ENCODE measurements around the gene DNHD1.
A peak's percentile ranks its signal among the peaks of the same experiment; 100 is the strongest.

DNHD1 gene, protein sequence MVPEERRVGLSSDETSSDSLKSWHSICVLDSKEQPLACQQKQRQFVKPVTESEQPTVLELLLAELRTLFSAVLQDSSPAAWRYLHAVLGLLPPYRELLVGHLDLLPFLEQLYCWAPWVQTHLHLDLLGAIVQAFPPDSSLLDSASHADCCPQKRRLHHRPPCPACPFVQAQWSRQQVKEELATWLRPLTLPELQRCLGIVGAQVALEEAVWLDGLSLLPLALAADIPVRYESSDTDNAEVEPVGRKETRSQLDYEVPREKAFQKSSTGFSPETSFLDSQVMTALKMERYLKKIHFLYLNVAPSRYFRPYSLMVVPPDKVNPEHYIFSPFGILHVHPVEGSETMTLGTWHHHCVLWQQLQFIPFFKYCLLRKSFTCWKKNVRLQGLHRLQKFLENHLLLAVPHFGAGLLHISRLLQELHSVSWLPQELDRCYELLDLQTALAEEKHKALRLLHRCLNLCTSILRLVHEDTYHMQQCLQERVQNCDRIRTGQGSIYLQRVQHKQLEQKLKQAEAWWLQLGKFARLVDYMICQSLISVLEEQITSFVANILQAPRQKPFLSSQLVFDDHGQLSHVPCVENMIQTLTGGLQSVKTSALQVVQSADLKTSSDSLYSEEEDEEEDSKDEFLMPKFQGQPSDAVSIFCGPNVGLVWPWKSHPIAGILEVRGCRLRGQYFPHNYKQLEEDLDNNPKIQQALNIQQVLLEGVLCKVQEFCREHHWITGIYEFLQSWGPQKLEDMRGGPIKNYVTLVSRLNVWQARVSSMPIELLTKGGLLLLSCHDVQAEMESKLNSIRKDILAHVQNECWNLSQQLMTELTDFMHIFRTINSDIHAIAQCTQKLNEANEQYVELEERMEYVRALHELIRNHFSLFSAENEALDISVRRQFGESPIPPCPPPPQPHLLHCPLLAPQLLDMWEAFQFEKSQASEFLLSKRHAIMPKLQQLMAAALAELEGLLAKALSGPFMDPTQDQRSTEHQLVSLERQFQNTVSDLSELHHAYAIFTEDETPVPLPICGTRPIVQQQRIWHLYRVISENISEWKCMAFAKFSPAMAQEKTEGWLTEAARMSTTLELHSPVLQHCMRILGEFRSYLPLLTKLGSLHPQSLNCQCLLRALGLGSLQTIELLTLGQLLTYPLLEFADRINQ (N-terminal part only)

DNA sequence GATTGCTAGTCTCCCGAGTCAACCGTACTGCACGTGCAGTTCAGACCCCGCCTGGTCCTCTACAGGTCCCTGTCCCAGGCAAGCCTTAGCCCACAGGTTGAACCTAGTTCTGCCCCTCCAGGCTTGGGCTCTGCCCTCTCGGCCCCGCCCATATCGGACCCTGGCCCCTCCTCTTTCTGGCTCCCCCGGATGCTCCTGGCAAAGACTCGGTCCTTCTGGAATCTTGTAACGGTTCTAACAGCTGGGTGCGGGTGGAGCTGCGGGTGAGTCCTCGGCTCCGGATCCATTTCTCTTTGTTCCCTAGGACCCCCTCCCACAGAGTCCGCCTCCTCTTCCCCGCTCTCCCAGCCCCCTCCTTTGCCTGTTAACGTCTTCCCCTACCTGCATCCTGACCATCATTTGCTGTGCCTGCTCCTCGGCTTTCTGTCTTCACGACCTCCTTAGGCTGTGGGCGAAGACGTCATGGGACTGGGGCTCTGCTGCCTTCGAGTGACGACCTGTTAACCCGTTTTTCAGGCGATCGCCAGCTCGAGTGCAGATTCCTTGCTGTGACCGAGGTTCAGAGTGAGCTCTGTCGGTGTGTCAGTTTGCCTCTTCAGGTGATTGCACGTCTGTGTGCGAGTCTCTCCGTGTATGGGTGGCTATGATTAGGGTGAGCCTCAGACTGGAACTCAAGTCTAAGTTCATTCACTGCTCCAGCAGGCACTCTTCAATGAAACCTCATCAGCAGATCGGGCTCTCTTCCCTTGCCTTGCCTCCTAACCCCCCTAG is at the start of gene DNHD1:
DNHD1 (plus strand) TSS at position 212 of the 771 bp plus-strand sequence. CDS start 936 bp downstream, outside the sequence.
- DNase-seq (ENCODE audit: low spot score), result no peak

DNA sequence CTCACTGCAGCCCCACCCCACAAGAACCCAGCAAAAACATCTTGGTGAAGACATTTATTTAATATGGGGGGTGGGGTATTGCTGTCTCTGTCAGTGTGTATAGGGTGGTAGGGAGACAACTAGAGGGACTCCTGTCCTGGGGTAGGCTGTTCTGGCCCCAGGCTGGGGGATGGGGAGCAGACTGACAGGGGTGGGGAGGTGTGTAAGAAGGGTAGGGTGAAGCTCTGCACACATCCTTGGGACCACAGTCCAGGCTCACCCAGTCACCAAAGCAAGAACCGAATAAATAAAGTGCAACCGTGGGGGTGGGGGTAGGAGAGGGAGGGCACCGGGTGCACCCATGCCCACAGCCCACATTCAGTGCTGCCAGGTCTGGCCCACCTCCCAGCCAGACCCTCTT is 48.5 kb upstream of the DNHD1 start:
- DNase-seq (ENCODE audit: low spot score), result no peak

DNA sequence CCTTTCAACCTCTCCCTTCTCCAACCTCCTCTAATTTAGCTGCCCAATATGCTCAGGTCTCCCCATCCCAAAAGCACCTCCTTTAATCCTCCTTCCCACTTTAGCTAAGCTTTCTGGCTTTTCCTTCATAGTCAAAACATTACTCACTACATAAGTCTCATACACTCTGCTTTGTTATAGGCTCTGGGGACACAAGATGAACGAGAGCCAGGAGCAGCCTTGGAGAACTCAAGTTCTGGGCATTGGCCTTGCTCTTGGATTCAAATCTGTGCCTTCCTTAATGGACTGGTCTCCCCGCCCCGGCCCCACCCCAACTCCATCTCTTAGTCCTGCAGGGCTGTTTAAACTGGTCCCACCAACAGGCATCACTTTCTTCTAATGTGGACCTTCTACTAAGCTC is 44.9 kb upstream of the DNHD1 start:
- DNase-seq (ENCODE audit: low spot score), result no peak

DNA sequence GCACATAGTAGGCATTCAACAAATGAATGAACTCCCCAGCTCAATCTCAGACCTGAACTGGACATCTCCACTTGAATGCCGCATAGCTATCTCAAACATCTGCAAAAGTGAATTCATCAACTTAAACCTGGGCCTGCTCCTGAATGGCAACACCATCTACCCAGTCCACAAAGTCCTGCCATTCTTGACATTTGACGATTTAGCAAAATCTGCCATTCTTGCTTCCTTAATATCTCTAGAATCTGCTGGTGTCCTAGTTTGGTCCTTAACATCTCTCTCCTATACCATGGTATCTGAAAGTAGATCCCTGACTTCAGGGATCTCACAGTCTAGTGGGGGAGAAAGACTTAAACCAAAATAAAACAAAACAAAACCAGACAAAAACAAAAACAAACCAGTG is 43.9 kb upstream of the DNHD1 start:
- no peak for DNase-seq (ENCODE audit: low spot score)

DNA sequence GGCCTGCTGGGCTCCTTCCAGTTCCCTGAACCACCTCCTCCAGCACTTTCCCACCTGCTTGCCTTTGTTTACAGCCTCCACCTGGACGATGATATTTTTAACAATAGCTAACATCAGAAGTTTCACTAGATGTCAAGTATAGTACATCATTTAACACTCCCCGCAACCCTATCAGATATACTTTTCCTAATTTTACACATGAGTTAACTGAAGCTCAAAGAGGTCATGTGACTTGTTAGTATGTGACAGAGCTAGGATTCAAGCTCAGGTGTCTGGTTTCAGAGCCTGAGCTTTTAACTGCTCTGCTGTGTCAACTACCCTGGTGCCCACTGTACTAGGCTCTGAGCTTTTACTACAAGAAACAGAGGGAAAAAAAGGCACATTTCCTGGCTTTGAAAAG is 42.0 kb upstream of the DNHD1 start:
- DNase-seq (ENCODE audit: low spot score), result no peak

DNA sequence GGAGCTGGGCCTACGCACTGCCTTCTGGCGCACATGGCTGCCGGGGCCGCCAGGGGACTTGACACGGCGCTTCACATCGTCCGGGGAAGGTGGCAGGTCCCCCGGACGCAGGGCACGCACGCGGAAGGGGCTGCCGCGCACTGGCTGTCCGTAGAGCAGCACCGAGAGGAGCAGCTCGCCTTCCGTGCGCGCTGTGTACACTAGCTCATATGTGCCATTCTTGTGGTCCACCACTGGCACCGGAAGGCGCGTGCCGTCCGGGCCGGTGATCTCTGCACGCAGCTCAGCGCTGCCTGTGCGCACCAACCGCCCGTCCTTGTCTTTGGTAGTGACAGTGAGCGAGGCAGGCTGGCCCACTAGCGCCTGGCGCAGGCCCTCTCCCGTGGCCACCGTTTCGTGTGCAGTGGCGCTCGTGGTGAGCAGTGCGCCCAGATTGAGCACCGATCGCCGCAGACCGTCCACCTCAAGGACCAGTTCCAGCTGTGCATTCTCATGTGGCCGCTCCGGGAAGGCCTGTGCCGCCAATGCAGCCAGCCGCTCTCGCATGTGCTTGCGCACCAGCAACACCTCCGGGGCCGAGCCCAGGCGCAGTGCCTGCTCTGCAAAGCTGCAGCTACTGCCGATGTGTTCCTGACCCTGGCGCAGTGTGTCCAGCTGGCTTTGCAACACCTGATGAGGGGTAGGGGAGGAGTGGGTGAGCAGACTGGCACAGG is 40.6 kb upstream of the DNHD1 start:
- no peak for DNase-seq (ENCODE audit: low spot score)

DNA sequence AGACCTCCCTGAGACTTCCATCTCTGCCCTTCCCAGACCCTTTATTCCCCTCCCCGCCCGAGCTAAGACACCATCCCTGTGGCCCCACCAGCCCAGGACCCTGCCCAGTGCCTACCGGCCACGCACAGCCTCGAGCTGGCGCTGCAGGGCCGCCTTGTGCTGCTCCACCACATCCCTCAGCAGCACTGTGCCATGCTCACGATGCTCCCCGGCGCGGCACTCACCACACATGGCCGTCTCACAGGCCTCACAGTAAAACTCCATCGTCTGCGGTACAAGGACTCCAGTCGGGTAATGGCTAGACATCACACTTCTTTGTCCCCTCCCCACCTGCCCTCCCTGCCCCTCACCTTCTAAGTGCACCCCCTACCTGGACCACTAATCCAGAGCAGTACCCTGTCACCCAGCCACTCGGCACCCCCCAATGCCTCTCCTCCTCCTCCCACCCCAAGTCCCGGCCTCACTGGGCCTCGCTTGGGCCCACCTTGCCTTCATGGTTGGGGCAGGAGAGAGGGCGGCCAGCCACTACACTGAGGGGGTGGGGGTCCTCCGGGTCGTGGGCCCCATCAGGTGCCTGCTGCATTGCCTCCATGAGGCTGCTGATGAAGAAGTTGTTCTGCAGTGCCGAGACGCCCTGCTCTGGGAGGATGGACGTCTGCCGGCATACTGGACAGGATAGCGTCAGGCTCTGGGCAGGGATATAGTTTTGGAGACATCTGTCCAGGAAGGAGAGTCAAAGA is 39.3 kb upstream of the DNHD1 start:
- DNase-seq (ENCODE audit: low spot score), result no peak

DNA sequence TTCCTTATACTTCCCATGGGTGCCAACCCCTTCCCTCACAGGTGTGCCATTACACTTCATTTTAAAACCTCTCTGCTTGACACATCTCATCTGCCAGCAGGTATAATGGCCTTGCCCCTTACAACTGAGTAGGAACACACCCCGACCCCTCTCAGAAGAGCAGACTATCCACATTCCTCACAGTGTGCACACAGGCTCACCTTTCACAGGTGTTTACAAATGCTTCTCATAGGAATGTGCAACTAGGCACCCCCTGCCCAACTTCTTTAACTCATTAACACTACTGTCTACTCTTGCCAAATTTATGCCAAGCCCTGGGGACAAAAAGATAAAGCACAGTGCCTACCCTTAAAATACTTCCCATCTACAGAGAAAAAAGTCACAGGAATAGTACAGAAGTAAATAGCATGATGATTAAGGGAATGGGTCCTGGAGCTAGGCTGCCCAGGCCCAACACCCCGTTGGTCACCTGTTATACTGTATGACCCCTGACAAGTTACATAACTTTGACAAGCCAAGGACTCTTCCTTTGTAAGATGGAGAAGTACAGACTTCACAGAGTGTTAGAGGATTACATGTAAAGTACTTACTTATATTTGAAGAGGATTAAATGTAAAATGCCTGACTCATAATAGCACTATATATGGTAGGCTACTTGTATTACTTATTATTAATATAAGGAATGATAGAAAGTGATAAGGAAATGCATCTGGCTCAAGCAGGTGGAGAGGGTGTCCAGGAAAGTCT is 38.6 kb upstream of the DNHD1 start:
- no peak for DNase-seq (ENCODE audit: low spot score)

DNA sequence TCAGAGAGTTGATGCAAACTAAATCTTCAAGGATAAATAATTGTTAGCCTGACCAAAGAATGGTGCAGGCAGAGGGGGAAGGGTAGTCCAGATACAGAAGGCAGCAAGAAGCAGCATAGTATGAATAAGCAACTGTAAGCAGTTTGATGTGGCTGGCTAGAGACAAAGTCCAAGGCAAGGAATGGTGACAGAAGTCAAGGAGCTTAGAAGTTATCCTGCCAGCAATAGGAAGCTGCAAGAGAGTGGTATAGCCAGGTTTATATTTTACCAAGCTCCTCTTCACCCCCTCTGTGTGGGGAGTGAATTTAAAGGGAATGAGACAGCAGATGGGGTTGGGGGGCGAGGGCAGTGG is 38.0 kb upstream of the DNHD1 start:
- no peak for DNase-seq (ENCODE audit: low spot score)

DNA sequence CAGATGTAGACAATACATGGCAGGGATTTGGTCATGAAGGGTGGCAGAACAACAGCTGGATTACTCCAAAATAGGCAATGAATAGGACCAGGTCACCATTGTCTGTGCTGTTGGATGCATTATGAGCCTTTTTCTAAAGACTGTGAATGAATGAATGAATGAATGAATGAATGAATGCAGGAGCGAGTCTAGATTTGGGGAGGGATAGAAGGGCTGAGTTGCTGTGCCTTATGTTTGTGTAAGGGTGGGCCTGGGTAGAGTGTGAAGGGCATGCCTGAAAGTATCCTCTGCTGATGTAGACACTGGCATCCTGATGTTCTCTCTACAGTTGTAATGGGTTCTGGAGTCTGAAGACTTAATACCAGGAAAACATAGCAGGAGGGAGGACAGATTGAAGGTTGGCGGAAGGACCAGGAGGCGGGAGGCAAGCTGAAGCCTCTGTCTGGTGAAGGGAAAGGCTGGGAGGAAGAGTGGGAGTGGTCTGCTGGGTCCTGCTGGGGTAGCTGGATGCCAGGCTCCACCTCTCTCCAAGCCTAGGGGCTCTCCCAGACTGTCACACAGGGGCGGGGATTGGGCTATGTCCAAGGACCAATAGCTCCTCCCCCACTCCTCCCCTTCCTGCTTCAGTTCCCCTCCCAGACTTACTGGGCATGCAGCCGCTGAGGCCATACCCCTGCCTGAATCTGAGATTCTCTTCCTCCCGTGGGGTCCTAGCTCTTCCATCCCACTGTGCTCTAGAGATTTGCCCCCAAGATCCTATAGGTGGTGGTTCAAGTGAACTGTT is 28.2 kb upstream of the DNHD1 start:
- DNase-seq (ENCODE audit: low spot score), result no peak

DNA sequence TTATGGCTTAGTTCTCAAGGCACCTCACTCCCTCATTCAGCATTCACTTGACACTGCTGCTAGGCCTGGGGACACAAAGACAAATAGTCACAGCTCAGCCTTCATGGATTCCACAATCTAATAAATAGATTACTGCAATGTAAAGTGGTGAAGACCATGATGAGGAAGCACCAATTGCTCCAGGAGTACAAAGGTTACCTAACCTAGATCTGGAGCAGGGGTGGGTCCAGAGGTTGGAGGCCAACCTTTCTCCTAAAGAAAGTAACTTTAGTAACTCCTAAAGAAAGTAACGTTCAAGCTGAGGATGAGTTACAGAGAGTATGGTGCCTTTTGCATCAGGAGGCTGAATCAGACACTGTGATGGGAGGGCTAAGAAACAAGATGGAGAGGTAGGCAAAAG is 27.5 kb upstream of the DNHD1 start:
- DNase-seq (ENCODE audit: low spot score), result no peak

DNA sequence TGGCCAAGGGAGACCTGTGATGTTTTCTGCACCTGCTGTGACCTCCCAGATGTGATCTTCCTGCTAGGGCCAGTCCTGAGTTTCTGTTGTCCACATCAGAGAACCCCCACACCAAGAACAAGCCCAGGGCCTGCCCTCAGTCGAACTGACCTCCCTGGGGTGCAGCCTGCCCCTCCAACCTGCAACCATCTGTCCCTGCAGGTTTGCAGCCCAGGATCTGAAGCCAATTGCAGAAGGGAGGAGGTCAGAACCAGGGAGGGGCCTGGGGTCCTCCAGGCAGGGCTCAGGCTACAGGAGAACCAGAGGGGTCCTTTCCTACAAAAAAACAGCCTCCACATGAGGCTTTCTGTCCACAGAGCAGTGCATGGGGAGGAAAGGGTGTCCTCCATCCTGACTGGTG is 24.1 kb upstream of the DNHD1 start:
- no peak for DNase-seq (ENCODE audit: low spot score)

DNA sequence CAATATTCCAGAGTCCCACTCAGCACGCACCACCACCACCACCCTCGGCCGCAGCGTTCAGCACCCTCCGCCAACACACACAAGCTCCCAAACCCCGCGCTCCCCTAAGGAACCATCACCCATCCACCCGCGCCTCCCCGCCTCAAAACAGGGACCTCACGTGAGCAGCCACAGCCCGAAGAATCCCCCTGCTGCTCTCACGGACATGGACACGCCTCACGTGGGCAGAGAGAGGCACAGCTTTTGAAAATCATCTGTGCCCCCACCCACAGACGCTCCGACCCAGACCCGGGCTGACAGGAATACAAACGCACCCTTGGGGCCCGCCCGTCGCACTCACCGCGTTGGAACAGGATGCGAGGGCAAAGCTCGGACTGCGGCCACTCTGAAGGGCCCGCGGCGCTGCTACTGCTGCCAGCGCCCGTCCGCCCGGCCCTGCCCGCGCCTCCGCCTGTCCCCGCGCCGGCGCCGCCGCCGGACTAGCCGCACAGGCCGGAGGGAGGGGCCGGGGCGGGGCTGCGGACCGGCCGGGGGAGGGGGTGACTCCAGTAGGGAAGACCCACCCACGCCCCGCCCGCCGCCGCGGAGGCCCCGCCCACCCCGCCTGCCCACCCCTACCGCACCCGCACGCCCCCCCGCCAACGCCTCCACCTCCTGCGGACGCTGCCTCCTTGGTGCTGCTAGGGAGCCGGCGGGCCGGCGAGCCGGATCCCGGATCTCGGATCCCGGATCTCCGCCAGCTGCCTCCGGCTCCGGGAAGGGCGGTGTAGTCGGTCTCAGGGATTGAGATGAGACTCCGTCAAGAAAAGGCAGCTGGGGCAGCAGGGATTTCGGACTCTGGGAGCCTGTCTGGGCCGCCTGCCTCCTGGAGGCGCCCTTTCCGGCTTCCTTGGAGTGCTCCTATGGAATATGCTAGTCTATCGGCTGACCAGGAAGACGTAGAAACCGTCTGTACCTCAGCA is 23.3 kb upstream of the DNHD1 start, which contains the start of gene TRIM3:
TRIM3 (minus strand) TSS at position 491 of the 962 bp plus-strand sequence. CDS start 8,246 bp downstream, outside the sequence.
- DNase-seq (ENCODE audit: low spot score), result peak; percentile 83

DNA sequence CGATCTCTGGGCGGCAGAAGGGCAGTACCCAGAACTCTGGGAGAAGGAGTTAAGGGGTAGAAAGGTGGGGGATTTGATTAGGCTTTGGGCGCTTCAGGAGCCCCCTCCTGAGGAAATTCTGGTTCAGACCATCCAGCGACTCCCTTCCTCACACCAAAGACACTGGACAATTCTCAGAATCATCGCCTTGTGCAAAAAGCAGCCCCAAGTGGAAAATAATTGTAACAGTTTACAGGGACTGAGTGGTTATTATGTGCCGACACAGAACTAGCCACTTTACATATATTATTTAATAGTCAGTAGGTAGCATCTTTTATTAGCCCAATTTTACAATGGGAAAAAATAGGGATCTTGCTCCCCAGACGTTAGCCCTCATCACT is 22.7 kb upstream of the DNHD1 start:
- no peak for DNase-seq (ENCODE audit: low spot score)

DNA sequence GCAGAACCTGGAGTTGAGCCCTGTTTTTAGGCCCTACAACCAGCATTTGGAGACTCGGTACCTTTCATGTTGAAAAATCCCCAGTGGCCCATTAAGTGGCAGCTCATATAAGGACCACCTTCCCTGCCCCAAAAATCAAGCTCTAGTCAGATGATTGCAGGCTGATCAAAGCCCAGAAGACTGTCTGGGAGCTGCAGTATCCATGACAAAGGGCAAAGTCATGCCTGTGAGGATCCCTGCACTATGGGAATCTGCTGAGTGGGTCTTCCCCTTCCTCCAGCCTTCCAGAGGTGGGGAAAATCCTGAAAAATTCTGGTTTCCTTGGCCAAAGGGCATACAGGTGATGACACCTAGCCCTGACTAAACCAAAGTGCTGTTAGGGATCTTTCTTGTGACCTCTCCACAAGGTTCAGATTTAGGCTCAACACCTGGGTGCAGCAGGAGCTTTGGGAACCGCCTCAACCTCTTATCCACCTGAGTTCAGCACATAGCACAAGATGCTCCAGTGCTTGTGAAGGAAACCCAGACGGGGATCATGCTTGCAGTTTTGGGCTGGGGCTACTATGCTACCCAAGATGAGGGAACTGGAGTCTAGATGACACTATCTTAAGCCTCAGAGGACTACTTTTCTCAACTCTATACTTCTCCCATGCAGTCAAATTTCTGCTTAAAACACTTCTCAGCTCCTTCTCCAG is 22.1 kb upstream of the DNHD1 start:
- DNase-seq (ENCODE audit: low spot score), result no peak

DNA sequence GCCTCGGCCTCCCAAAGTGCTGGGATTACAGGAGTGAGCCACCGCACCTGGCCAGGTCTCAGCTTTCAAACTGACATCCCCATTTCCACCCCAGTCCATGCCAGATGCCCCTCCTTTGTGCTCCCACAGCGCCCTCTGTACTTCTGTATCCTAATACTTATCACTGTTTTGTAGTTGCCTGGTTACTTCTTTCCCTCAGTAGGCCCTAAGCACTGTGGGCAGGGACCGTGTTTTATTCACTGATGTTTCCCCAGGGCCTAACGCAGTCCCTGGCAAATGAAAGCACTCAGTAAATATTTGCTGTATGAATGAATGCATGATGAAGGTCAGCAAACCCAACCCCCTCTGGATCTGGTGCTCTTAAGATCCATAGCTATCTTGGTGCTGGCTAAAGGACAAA is 21.1 kb upstream of the DNHD1 start:
- no peak for DNase-seq (ENCODE audit: low spot score)

DNA sequence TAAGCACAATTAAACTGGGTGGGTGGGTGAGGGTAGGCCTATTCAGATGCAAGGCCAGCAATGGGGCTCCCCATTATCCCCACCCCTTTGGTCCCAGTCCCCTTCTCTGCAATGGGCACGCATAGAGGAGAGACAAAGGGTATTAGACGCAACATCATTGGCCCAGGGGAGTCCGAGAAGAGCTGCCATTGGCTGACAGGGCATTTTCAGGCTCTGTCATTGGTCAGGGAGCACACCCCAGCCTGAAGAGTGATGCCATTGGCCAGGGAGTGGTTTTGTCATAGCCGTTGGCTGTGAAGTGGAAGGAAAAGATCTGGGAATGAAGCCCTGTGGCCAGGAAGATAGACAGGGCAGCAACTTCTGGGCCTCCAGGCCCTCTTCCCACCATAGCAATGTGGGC is 20.5 kb upstream of the DNHD1 start:
- DNase-seq (ENCODE audit: low spot score), result no peak
